Activated naive CD4-positive, alpha-beta T cell treated with Interleukin-2 at 50 U/mL for 16 hours (primary cell): ENCODE data around the gene PDLIM3.
"Not testable (repeated sequence)": the region's sequence is repeated elsewhere in the genome, so short reads cannot be mapped to it uniquely, and the experiment has no call there.

Experiments
- DNase-seq: peaks from one replicate; pipeline ENCODE4 v3.0.0-alpha.2; 2020

PDLIM3 gene

GRCh38 chr4:185514182-185514697 is 21.1 kb downstream of the PDLIM3 start:
- no peak for DNase-seq

- DNase-seq, result peak; percentile 3
Measured at GRCh38 chr4:185513489-185514181, 21.7 kb downstream of the PDLIM3 start.

- DNase-seq, result no peak
Measured at GRCh38 chr4:185512516-185512915, 22.8 kb downstream of the PDLIM3 start.

GRCh38 chr4:185511243-185511642 is 24.1 kb downstream of the PDLIM3 start:
- DNase-seq, result not testable (repeated sequence)

GRCh38 chr4:185510806-185511205 is 24.5 kb downstream of the PDLIM3 start:
- no peak for DNase-seq

GRCh38 chr4:185508181-185508580 is 27.1 kb downstream of the PDLIM3 start:
- no peak for DNase-seq

- DNase-seq, result no peak
Measured at GRCh38 chr4:185506422-185506821, 28.9 kb downstream of the PDLIM3 start.

GRCh38 chr4:185504098-185505047 is 30.9 kb downstream of the PDLIM3 start:
- no peak for DNase-seq

GRCh38 chr4:185502386-185502785 is 32.9 kb downstream of the PDLIM3 start:
- no peak for DNase-seq

- DNase-seq, result no peak
Measured at GRCh38 chr4:185500576-185500975, 34.7 kb downstream of the PDLIM3 start.

GRCh38 chr4:185500035-185500434 is 35.3 kb downstream of the PDLIM3 start:
- DNase-seq, result no peak

- DNase-seq, result no peak
Measured at GRCh38 chr4:185488650-185489049, 46.7 kb downstream of the PDLIM3 start.

GRCh38 chr4:185481401-185481800 is 53.9 kb downstream of the PDLIM3 start:
- no peak for DNase-seq

GRCh38 chr4:185480016-185480732 is 55.1 kb downstream of the PDLIM3 start:
- DNase-seq, result no peak

- no peak for DNase-seq
Measured at GRCh38 chr4:185479507-185479971, 55.8 kb downstream of the PDLIM3 start.

GRCh38 chr4:185473247-185473646 is 62.1 kb downstream of the PDLIM3 start:
- no peak for DNase-seq

- no peak for DNase-seq
Measured at GRCh38 chr4:185472103-185472542, 63.2 kb downstream of the PDLIM3 start.

- peak; percentile 89 for DNase-seq
Measured at GRCh38 chr4:185471235-185472102, 63.8 kb downstream of the PDLIM3 start, which contains the start of gene CCDC110. Gene CCDC110, minus strand, starts transcription at chr4:185471733. Its CDS starts 50 bp downstream, at chr4:185471683.

- DNase-seq, result peak; percentile 52
Measured at GRCh38 chr4:185470501-185471195, 64.7 kb downstream of the PDLIM3 start.

- no peak for DNase-seq
Measured at GRCh38 chr4:185469580-185470154, 65.6 kb downstream of the PDLIM3 start.

GRCh38 chr4:185468999-185469398 is 66.3 kb downstream of the PDLIM3 start:
- DNase-seq, result no peak
